H9 (cell line): ENCODE data around the gene LCMT1. TPM values are rescaled to one million over a fixed set of nuclear protein-coding genes. Genes with fewer than 3 reads are reported as not detected.
A peak's percentile ranks its signal among the peaks of the same experiment; 100 is the strongest.

ENCODE experiments used
- DNase-seq: peaks from one replicate; pipeline ENCODE4 v3.0.0-alpha.2; 2017
- H2AFZ ChIP-seq: one replicate; pipeline ENCODE4 v1.6.1; 2013; ENCODE audit warnings: mild to moderate bottlenecking, low read length, control low read depth, moderate library complexity
- H2AK5ac ChIP-seq: 2 replicates; pipeline ENCODE4 v1.6.1; 2013; ENCODE audit warnings: low read length, control low read depth, mixed read lengths; ENCODE audit not compliant: insufficient read length
- H2BK120ac ChIP-seq: one replicate; pipeline ENCODE4 v1.6.1; 2013; ENCODE audit warnings: low read depth, mild to moderate bottlenecking, low read length, control low read depth, inconsistent platforms; ENCODE audit not compliant: poor library complexity, severe bottlenecking
- H2BK12ac ChIP-seq: 2 replicates; pipeline ENCODE4 v1.6.1; 2013; ENCODE audit warnings: low read length, control low read depth, mixed read lengths, low read depth; ENCODE audit not compliant: insufficient read length
- H2BK15ac ChIP-seq: 2 replicates; pipeline ENCODE4 v1.6.1; 2013; ENCODE audit warnings: low read depth, low read length, control low read depth
- H2BK20ac ChIP-seq: one replicate; pipeline ENCODE4 v1.6.1; 2013; ENCODE audit warnings: low read depth, mild to moderate bottlenecking, low read length, control low read depth, inconsistent platforms; ENCODE audit not compliant: poor library complexity, severe bottlenecking
- H2BK5ac ChIP-seq: 2 replicates; pipeline ENCODE4 v1.6.1; 2013; ENCODE audit warnings: low read length, control low read depth, mixed read lengths; ENCODE audit not compliant: insufficient read length
- H3K14ac ChIP-seq: 2 replicates; pipeline ENCODE4 v1.6.1; 2013; ENCODE audit warnings: low read length, control low read depth; ENCODE audit not compliant: insufficient read depth
- H3K18ac ChIP-seq: 2 replicates; pipeline ENCODE4 v1.6.1; 2013; ENCODE audit warnings: low read depth, mild to moderate bottlenecking, mixed read lengths, low read length, control low read depth; ENCODE audit not compliant: insufficient read length
- H3K23ac ChIP-seq: 2 replicates; pipeline ENCODE4 v1.6.1; 2013; ENCODE audit warnings: low read length, control low read depth, mixed read lengths, low read depth; ENCODE audit not compliant: insufficient read length
- H3K23me2 ChIP-seq: 2 replicates; pipeline ENCODE4 v1.6.1; 2013; ENCODE audit warnings: low read depth, mild to moderate bottlenecking, mixed read lengths, low read length, control low read depth; ENCODE audit not compliant: insufficient read length, poor library complexity, severe bottlenecking
- H3K27ac ChIP-seq: 2 replicates; pipeline ENCODE4 v1.5.1; 2013; ENCODE audit warnings: low read length, control low read depth, mixed read lengths, low read depth; ENCODE audit not compliant: insufficient read length
- H3K27me3 ChIP-seq: 2 replicates; pipeline ENCODE4 v1.6.1; 2013; ENCODE audit warnings: low read length, control low read depth, inconsistent platforms; ENCODE audit not compliant: insufficient read depth
- H3K4ac ChIP-seq: 2 replicates; pipeline ENCODE4 v1.6.1; 2013; ENCODE audit warnings: low read depth, mild to moderate bottlenecking, control low read depth, inconsistent platforms, low read length, moderate library complexity
- H3K4me1 ChIP-seq: 2 replicates; pipeline ENCODE4 v1.6.1; 2013; ENCODE audit warnings: low read length, control low read depth, inconsistent platforms; ENCODE audit not compliant: insufficient read depth
- H3K4me2 ChIP-seq: 2 replicates; pipeline ENCODE4 v1.6.1; 2013; ENCODE audit warnings: low read length, control low read depth, mixed read lengths; ENCODE audit not compliant: insufficient read length, insufficient read depth
- H3K56ac ChIP-seq: 2 replicates; pipeline ENCODE4 v1.6.1; 2013; ENCODE audit warnings: low read depth, mild to moderate bottlenecking, mixed read lengths, low read length, control low read depth; ENCODE audit not compliant: insufficient read length
- H3K79me1 ChIP-seq: 2 replicates; pipeline ENCODE4 v1.6.1; 2013; ENCODE audit warnings: low read depth, mild to moderate bottlenecking, moderate library complexity, low read length, control low read depth, inconsistent platforms; ENCODE audit not compliant: insufficient read depth, poor library complexity, severe bottlenecking
- H3K79me2 ChIP-seq: 2 replicates; pipeline ENCODE4 v1.6.1; 2013; ENCODE audit warnings: low read length, control low read depth, inconsistent platforms; ENCODE audit not compliant: insufficient read depth
- H3K9ac ChIP-seq: 2 replicates; pipeline ENCODE4 v1.6.1; 2013; ENCODE audit warnings: low read length, control low read depth, mixed read lengths; ENCODE audit not compliant: insufficient read length; ENCODE audit errors: extremely low read depth
- H3K9me3 ChIP-seq: one replicate; pipeline ENCODE4 v1.6.1; 2013; ENCODE audit warnings: low read depth, low read length, inconsistent platforms; ENCODE audit not compliant: control insufficient read depth
- H3T11ph ChIP-seq: one replicate; pipeline ENCODE4 v1.6.1; 2013; ENCODE audit warnings: mild to moderate bottlenecking, low read length, control low read depth, inconsistent platforms
- H4K20me1 ChIP-seq: one replicate; pipeline ENCODE4 v1.6.1; 2013; ENCODE audit not compliant: control insufficient read depth, insufficient read length, insufficient read depth
- H4K5ac ChIP-seq: 2 replicates; pipeline ENCODE4 v1.6.1; 2013; ENCODE audit warnings: low read depth, mild to moderate bottlenecking, mixed read lengths, low read length, control low read depth; ENCODE audit not compliant: insufficient read length
- H4K8ac ChIP-seq: replicated peaks from 2 replicates; pipeline ENCODE4 v1.6.1; 2013; ENCODE audit warnings: low read length, control low read depth, mixed read lengths, low read depth; ENCODE audit not compliant: insufficient read length
- H4K91ac ChIP-seq: 2 replicates; pipeline ENCODE4 v1.6.1; 2013; ENCODE audit warnings: low read depth, mild to moderate bottlenecking, moderate library complexity, mixed read lengths, low read length, control low read depth; ENCODE audit not compliant: insufficient read length
- H3K27ac Mint-ChIP-seq, 3 experiments: 2 replicates in 2 of 3; 3 replicates in 1 of 3; pipeline ENCODE4 v1.8.0; 2020 to 2021; ENCODE audit warnings: mixed read lengths in 3 of 3, mild to moderate bottlenecking in 1 of 3, moderate library complexity in 1 of 3
- H3K27me3 Mint-ChIP-seq: 2 replicates; pipeline ENCODE4 v1.8.0; 2021; ENCODE audit warnings: low read depth, mild to moderate bottlenecking, moderate library complexity, mixed read lengths
- H3K36me3 Mint-ChIP-seq, 3 experiments: 2 replicates in 2 of 3; 3 replicates in 1 of 3; pipeline ENCODE4 v1.8.0; 2020 to 2021; ENCODE audit warnings: low read depth in 3 of 3, mixed read lengths in 3 of 3; ENCODE audit not compliant: insufficient read depth in 1 of 3
- H3K4me1 Mint-ChIP-seq, 2 experiments: 2 replicates each; pipeline ENCODE4 v1.8.0; 2020; ENCODE audit warnings: mixed read lengths in 2 of 2
- H3K4me3 Mint-ChIP-seq, 2 experiments: 2 replicates in 1 of 2; 3 replicates in 1 of 2; pipeline ENCODE4 v1.8.0; 2020 to 2021; ENCODE audit warnings: mild to moderate bottlenecking in 2 of 2, mixed read lengths in 2 of 2, moderate library complexity in 1 of 2
- H3K9me3 Mint-ChIP-seq, 2 experiments: 2 replicates in 1 of 2; 3 replicates in 1 of 2; pipeline ENCODE4 v1.8.0; 2020; ENCODE audit warnings: mild to moderate bottlenecking in 2 of 2, mixed read lengths in 2 of 2, moderate library complexity in 1 of 2
- CTCF ChIP-seq: fragments of 200-600 bp; sonication (generic); conservative IDR thresholded peaks from 3 replicates; pipeline ENCODE4 v1.8.0; 2021; ENCODE audit warnings: antibody characterized with exemption, mild to moderate bottlenecking
- WGBS: extraction: QIAGEN DNeasy Blood & Tissue Kit; methylation state at CpG from one replicate; pipeline ENCODE4 v1.1.7; 2013; ENCODE audit warnings: missing lambda C conversion rate, low lambda C conversion rate, mixed read lengths; ENCODE audit not compliant: insufficient read length; ENCODE audit errors: extremely low coverage; 5-methylcytosine and 5-hydroxymethylcytosine counted together
- total RNA-seq: library from RNA; stranded (reverse); gene quantifications from 2 replicates; pipeline ENCODE4 v1.2.1, GENCODE V29; 2021

LCMT1 gene
- total RNA-seq, 1 experiment from 2014 or later, result 81.2 TPM

- no CpG with 5 or more reads among the region's 10 CpGs for WGBS
- Histone ChIP-seq H2BK12ac (no peak overlapping the region), H3K27ac (no peak overlapping the region), H3K4me2 (no peak overlapping the region), H2AK5ac (no peak overlapping the region), H3K79me2 (no peaks in the 10 kb centered on the region), H2BK20ac (no peak overlapping the region), H3K9me3 (no peaks in the 10 kb centered on the region), H3K4ac (no peak overlapping the region), H4K5ac (no peak overlapping the region), H3K56ac (no peak overlapping the region), H3K9ac (no peak overlapping the region), H3K27me3 (no peaks in the 10 kb centered on the region), H3K23me2 (no peaks in the 10 kb centered on the region), H2BK120ac (no peak overlapping the region), H4K91ac (no peak overlapping the region), H3K14ac (no peak overlapping the region), H3K23ac (no peak overlapping the region), H3K18ac (no peak overlapping the region), H3T11ph (no peak overlapping the region), H2BK15ac (no peak overlapping the region), H4K8ac (no peak overlapping the region), H2AFZ (no peak overlapping the region), H3K79me1 (no peaks in the 10 kb centered on the region), H3K4me1 (no peaks in the 10 kb centered on the region), H2BK5ac (no peak overlapping the region), H4K20me1 (no peaks in the 10 kb centered on the region)
- Mint-ChIP-seq H3K9me3 (no peaks in the 10 kb centered on the region), H3K36me3 (no peaks in the 10 kb centered on the region), H3K27ac (peak overlapping the region in 1 of 3 experiments; percentile 45; a peak in 1 of 7 replicates), H3K4me1 (no peaks in the 10 kb centered on the region), H3K4me3 (no peak overlapping the region), H3K27me3 (peaks cover 28% of the 10 kb centered on the region)
- no peak for TF ChIP-seq CTCF
- no peak for DNase-seq
Measured at GRCh38 chr16:25093208-25094061, 18.1 kb upstream of the LCMT1 start.
